T-helper 1 cell treated with Interleukin-12 subunit alpha and Interleukin-12 subunit beta and Interleukin-4 antibody, amounts not matched to agents 30 μg/mL and 1 μg/mL, for 36 hours (primary cell): ENCODE measurements around the gene ZBP1.
A peak's percentile ranks its signal among the peaks of the same experiment; 100 is the strongest.

Source experiments
- H3K27ac Mint-ChIP-seq: one replicate; pipeline ENCODE4 v1.8.0; 2021; ENCODE audit warnings: mild to moderate bottlenecking, mixed read lengths
- H3K27me3 Mint-ChIP-seq: one replicate; pipeline ENCODE4 v1.8.0; 2021; ENCODE audit warnings: low read depth, mixed read lengths
- H3K36me3 Mint-ChIP-seq: one replicate; pipeline ENCODE4 v1.8.0; 2021; ENCODE audit warnings: low read depth, mixed read lengths
- H3K4me1 Mint-ChIP-seq: one replicate; pipeline ENCODE4 v1.8.0; 2021; ENCODE audit warnings: low read depth, mixed read lengths
- H3K4me3 Mint-ChIP-seq: one replicate; pipeline ENCODE4 v1.8.0; 2021; ENCODE audit warnings: mild to moderate bottlenecking, moderate library complexity, mixed read lengths
- H3K9me3 Mint-ChIP-seq: one replicate; pipeline ENCODE4 v1.8.0; 2021; ENCODE audit warnings: mixed read lengths

The ZBP1 gene

DNA sequence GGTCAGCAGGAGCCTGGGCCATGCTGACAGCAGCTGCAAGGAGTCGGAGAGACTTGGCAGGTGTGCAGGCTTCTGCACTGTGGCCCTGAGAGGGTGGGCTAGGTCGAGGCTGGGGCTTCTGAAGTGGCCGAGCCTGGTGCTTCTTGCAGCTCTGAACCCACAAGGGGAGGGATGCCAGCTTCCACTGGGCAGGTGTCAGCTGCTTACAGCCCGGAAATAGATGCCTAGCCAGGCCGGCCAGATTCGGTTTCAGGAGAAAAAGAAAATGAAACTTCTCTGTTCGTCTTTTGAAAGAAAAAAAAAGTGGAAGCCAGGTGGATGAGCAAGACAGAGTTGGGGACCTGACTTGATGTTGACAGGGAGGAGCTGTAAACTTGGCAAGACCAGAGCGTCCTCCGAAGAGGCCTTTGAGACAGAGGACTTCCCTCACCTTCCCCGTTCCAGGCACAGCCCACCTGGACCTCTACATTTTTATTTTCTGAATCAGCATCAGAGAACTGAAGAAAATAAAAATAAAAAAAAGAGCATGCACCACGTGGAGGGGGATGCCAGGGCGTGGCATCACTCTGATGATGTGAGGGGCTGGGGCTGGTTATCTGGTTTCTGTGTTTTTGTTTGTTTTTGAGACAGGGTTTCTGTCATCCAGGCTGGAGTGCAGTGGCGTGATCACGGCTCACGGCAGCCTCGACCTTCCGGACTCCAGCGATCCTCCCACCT, at the start of gene ZBP1:
TSS of gene ZBP1 (minus strand) at position 153 of the 717 bp plus-strand sequence. CDS start at position 22, 131 bp downstream.
- Mint-ChIP-seq H3K4me3 (peak within 1 kb of the TSS; percentile 81), H3K27ac (peak within 1 kb of the TSS; percentile 89), H3K4me1 (peaks cover 45% of the 10 kb centered on the region), H3K27me3 (peaks cover 36% of the 10 kb centered on the region), H3K9me3 (peaks cover 15% of the 10 kb centered on the region), H3K36me3 (peaks cover 2% of the 10 kb centered on the region)

DNA sequence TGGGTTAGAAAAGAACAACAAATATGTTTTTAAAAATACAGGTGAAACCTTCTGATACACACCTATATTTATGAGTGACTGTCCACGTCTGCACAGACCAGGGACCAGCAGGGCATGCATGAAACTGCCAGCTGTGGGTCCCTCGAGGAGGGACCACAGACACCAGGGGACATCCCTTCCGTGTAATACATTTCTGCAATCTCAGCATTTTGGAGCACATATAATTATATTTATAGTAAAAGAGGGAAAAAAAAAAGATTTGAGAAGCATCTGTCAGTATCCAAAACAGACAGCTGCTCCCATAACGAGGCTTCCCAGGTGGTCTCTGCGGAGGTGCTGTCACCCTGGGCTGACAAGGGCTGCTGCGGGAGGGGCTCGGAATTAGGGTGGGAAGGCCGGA, 49.4 kb upstream of the ZBP1 start:
- Mint-ChIP-seq H3K27ac (no peak overlapping the region), H3K9me3 (no peaks in the 10 kb centered on the region), H3K4me3 (no peak overlapping the region), H3K27me3 (no peaks in the 10 kb centered on the region), H3K4me1 (no peaks in the 10 kb centered on the region), H3K36me3 (no peaks in the 10 kb centered on the region)

DNA sequence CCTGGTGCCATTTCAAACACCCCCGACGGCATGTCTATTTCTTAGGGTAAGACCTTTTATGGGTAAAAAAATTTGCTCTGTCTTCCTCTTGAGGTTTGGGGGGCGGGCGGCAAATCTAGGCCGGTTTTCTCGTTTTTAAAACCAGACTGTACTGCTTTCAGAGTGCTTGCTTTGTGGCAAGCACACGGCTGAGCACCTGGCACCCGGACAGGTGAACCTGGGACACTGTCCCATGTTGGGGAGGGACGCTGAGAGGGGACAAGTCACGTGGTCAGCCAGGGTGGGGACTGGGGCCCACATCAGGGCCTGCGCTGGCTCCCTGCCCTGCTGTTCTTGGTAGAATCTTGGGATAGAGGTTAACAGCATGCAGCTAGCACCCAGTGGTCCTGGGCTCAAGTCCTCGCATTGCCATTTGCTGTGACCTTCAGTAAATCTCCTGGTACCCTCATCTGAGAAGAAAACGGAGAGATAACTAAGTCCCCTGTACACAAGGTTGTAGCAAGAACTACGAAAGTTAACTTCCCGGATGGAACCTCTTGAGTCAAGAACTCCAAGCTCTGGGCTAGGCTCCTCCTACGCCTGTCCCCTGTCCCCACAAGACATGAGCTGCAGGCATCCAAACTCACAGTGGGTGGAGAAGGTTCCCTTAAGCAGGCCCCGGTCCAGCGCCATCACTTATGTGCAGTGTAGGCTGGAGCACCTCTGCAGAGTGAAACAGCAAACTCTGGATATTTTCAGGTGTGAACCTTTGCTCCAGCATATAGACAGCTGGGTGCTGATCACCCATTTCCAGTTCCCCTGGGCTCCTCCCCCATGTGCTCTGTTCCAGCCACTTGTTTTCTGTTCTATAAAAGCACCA, 47.9 kb upstream of the ZBP1 start:
- no peak overlapping the region for H3K4me3 Mint-ChIP-seq
- H3K4me1 Mint-ChIP-seq: no peaks in the 10 kb centered on the region
- no peaks in the 10 kb centered on the region for H3K9me3 Mint-ChIP-seq

GRCh38 chr20:57667388-57667787, 47.2 kb upstream of the ZBP1 start:
- Mint-ChIP-seq H3K27me3 (no peaks in the 10 kb centered on the region), H3K27ac (no peak overlapping the region), H3K9me3 (no peaks in the 10 kb centered on the region), H3K4me3 (no peak overlapping the region), H3K36me3 (no peaks in the 10 kb centered on the region), H3K4me1 (no peaks in the 10 kb centered on the region)

More for the DNA sequence above, 47.9 kb upstream of the ZBP1 start:
- H3K36me3 Mint-ChIP-seq: no peaks in the 10 kb centered on the region
- H3K27me3 Mint-ChIP-seq: no peaks in the 10 kb centered on the region
- H3K27ac Mint-ChIP-seq: no peak overlapping the region

DNA sequence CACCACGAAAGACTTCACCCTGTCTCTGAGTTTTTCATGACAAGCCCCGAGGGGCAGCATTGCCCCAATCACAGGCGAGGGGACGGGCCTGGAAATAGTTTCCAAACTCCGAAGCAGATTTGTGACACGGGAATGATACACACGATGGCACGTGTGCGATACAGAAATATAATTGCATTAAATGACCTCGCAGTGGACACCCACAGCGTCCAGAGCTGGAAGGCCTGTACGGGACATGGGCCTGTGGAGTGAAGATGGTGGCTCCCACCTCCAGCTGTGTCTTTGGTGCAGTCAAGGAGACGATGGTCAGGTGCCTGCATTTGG, 46.6 kb upstream of the ZBP1 start:
- Mint-ChIP-seq H3K9me3 (no peaks in the 10 kb centered on the region), H3K27ac (no peak overlapping the region), H3K27me3 (no peaks in the 10 kb centered on the region), H3K36me3 (no peaks in the 10 kb centered on the region), H3K4me1 (no peaks in the 10 kb centered on the region), H3K4me3 (no peak overlapping the region)

- Mint-ChIP-seq H3K36me3 (no peaks in the 10 kb centered on the region), H3K27me3 (no peaks in the 10 kb centered on the region), H3K4me3 (no peak overlapping the region), H3K27ac (no peak overlapping the region), H3K9me3 (no peaks in the 10 kb centered on the region), H3K4me1 (no peaks in the 10 kb centered on the region)
Observed at GRCh38 chr20:57666106-57666833, 46.0 kb upstream of the ZBP1 start.

DNA sequence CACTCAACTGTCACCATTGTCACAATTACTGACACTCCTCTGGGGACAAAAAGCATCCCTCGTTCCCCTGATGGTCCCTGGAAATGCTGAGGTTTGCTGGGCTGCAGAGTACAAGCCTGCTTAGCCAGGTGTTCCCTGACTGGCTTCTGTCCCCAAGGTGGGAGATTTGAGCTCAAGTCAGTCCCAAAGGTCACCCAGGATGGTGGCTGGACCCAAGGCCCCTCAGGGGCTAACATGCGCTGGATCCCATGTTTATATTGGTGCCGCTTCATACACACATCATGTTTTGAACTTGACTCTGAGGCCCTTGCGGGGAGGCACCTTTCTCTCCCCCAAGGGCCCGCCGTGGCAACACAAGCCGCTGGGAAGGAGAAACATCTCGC, 45.4 kb upstream of the ZBP1 start:
- Mint-ChIP-seq H3K36me3 (no peaks in the 10 kb centered on the region), H3K27ac (no peak overlapping the region), H3K4me1 (no peaks in the 10 kb centered on the region), H3K4me3 (no peak overlapping the region), H3K27me3 (no peaks in the 10 kb centered on the region), H3K9me3 (no peaks in the 10 kb centered on the region)

- Mint-ChIP-seq H3K27me3 (no peaks in the 10 kb centered on the region), H3K9me3 (no peaks in the 10 kb centered on the region), H3K36me3 (no peaks in the 10 kb centered on the region), H3K4me1 (no peaks in the 10 kb centered on the region), H3K27ac (no peak overlapping the region), H3K4me3 (no peak overlapping the region)
Observed at GRCh38 chr20:57664924-57665588, 44.8 kb upstream of the ZBP1 start.

GRCh38 chr20:57664476-57664875, 44.2 kb upstream of the ZBP1 start:
- Mint-ChIP-seq H3K27ac (no peak overlapping the region), H3K4me1 (no peaks in the 10 kb centered on the region), H3K9me3 (no peaks in the 10 kb centered on the region), H3K4me3 (no peak overlapping the region), H3K27me3 (no peaks in the 10 kb centered on the region), H3K36me3 (no peaks in the 10 kb centered on the region)

- no peak overlapping the region for H3K27ac Mint-ChIP-seq
- no peaks in the 10 kb centered on the region for H3K9me3 Mint-ChIP-seq
- no peaks in the 10 kb centered on the region for H3K36me3 Mint-ChIP-seq
- H3K27me3 Mint-ChIP-seq: no peaks in the 10 kb centered on the region
- H3K4me1 Mint-ChIP-seq: no peaks in the 10 kb centered on the region
- no peak overlapping the region for H3K4me3 Mint-ChIP-seq
Observed at GRCh38 chr20:57663681-57664451, 43.6 kb upstream of the ZBP1 start.

- Mint-ChIP-seq H3K27ac (no peak overlapping the region), H3K4me3 (no peak overlapping the region), H3K4me1 (peaks cover under 1% of the 10 kb centered on the region), H3K9me3 (no peaks in the 10 kb centered on the region), H3K36me3 (no peaks in the 10 kb centered on the region), H3K27me3 (no peaks in the 10 kb centered on the region)
Observed at GRCh38 chr20:57663241-57663640, 43.0 kb upstream of the ZBP1 start.

DNA sequence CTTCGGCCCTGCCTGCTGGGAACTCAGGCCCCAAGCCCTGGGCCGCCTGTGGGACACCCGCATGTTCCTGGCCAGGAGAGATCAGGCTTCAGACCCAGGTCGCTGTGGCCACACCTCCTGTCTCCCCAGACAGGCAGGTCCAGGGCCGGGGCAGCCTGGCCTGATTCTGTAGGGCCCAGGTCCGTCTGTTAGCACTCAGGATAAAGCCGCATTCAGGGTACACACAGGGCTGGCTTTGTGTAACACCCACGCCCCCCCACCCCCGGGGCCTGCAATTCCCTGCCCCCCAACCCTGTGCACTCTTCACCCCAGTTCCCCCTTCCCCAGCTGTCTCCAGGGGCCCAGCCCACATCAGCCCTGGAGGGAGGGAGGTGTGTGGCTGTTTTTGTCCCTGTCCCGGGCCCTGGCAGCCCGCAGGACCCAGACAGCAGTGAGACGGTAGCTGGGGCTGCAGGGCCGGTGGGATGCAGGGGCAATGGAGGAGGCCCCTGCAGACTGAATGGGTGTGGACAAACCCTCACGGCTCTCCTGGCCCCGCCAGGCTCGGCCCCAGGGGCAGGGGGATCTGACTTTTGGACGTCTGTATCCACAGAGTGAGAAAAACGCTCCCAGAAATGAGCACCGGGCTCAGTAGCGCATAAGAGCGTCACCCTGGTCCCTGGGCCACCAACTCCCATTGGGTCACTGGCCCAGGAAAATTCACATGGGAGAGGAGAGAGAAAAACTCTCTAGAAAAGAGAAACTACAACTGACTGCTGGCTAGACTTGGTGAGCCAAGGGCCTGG, 42.4 kb upstream of the ZBP1 start:
- no peaks in the 10 kb centered on the region for H3K36me3 Mint-ChIP-seq
- H3K4me3 Mint-ChIP-seq: no peak overlapping the region
- H3K9me3 Mint-ChIP-seq: no peaks in the 10 kb centered on the region
- no peaks in the 10 kb centered on the region for H3K27me3 Mint-ChIP-seq
- no peak overlapping the region for H3K27ac Mint-ChIP-seq
- peaks cover 7% of the 10 kb centered on the region for H3K4me1 Mint-ChIP-seq

- H3K4me3 Mint-ChIP-seq: no peak overlapping the region
- H3K4me1 Mint-ChIP-seq: peaks cover 7% of the 10 kb centered on the region
- H3K27me3 Mint-ChIP-seq: no peaks in the 10 kb centered on the region
- H3K27ac Mint-ChIP-seq: no peak overlapping the region
- H3K36me3 Mint-ChIP-seq: no peaks in the 10 kb centered on the region
- no peaks in the 10 kb centered on the region for H3K9me3 Mint-ChIP-seq
Observed at GRCh38 chr20:57661746-57662455, 41.7 kb upstream of the ZBP1 start.
